Effector memory CD8-positive, alpha-beta T cell (primary cell): ENCODE measurements around the gene LRRC37A.
"Not testable (repeated sequence)": the region's sequence is repeated elsewhere in the genome, so short reads cannot be mapped to it uniquely, and the experiment has no call there.

Experiments
- ATAC-seq: fragments of 150-1000 bp; cut with Tn5 transposase; replicated peaks from 2 replicates; pipeline ENCODE4 v1.10.0; 2021; ENCODE audit warnings: mild to moderate bottlenecking, moderate library complexity
- DNase-seq, 3 experiments: peaks; one replicate each; pipeline ENCODE4 v3.0.0; 2021
- H3K27ac Mint-ChIP-seq, 2 donors: one replicate each; pipeline ENCODE4 v1.8.0; 2022; ENCODE audit warnings: mild to moderate bottlenecking in 2 of 2, mixed read lengths in 2 of 2, moderate library complexity in 2 of 2
- H3K27me3 Mint-ChIP-seq, 2 donors: one replicate each; pipeline ENCODE4 v1.8.0; 2022; ENCODE audit warnings: mixed read lengths in 2 of 2
- H3K36me3 Mint-ChIP-seq: one replicate; pipeline ENCODE4 v1.8.0; 2022; ENCODE audit warnings: mild to moderate bottlenecking, moderate library complexity, mixed read lengths; ENCODE audit not compliant: insufficient read depth
- H3K4me1 Mint-ChIP-seq, 2 donors: one replicate each; pipeline ENCODE4 v1.8.0; 2022; ENCODE audit warnings: low read depth in 2 of 2, mixed read lengths in 2 of 2
- H3K4me3 Mint-ChIP-seq, 2 donors: one replicate each; pipeline ENCODE4 v1.8.0; 2022; ENCODE audit warnings: mild to moderate bottlenecking in 2 of 2, mixed read lengths in 2 of 2, moderate library complexity in 2 of 2
- H3K9me3 Mint-ChIP-seq, 2 donors: one replicate each; pipeline ENCODE4 v1.8.0; 2022; ENCODE audit warnings: mixed read lengths in 2 of 2
- total RNA-seq, 9 experiments: gene quantifications; one replicate each; lab custom pipeline; 2026; lab: John Stamatoyannopoulos, UW

Gene LRRC37A
- 0.34 to 7.4 (median 1.3) reads per million in 9 experiments for total RNA-seq

DNA sequence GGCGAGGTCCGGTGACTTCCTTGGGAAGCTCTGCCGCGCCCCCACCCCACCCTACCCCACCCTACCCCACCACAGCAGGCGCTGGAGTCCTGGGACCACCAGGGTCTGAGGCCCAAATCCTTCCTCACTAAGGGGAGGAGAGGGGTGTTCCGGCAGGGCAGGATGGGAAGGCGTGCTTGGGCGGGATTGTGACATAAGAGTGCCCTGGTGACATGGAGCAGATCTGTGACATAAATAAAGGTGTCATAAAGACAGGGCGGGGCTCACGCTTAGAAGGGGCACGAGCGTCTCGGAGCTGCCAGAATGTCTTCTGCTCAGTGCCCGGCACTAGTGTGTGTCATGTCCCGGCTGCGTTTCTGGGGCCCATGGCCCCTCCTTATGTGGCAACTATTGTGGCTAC, at the start of gene LRRC37A:
TSS of gene LRRC37A (plus strand) at position 301 of the 400 bp plus-strand sequence. CDS start at position 304, 3 bp downstream.
- H3K36me3 Mint-ChIP-seq, H3K4me3 Mint-ChIP-seq, H3K27me3 Mint-ChIP-seq, H3K9me3 Mint-ChIP-seq, ATAC-seq, DNase-seq, H3K4me1 Mint-ChIP-seq, H3K27ac Mint-ChIP-seq: not testable (repeated sequence)

DNA sequence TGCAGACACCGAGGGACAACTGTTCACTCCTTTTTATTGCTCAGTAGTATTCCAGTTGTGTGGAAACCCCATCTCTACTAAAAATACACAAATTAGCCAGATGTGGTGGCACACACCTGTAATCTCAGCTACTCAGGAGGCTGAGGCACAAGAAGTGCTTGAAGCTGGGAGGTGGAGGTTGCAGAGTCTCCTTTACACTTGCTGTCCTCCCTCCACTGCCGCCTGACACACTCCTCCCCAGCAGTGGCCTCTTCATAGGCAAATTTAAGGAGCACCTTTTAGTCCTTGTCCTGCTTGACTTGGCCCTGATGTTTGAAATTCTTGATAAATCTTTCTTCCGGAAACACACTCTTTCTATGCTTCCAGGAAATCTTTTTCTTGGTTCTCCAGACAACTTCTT, 45.8 kb upstream of the LRRC37A start:
- not testable (repeated sequence) for H3K9me3 Mint-ChIP-seq, H3K36me3 Mint-ChIP-seq, H3K4me1 Mint-ChIP-seq, ATAC-seq, H3K4me3 Mint-ChIP-seq, H3K27ac Mint-ChIP-seq, DNase-seq
- peaks cover 6 to 15% of the 10 kb centered on the region in 2 donors for H3K27me3 Mint-ChIP-seq

DNA sequence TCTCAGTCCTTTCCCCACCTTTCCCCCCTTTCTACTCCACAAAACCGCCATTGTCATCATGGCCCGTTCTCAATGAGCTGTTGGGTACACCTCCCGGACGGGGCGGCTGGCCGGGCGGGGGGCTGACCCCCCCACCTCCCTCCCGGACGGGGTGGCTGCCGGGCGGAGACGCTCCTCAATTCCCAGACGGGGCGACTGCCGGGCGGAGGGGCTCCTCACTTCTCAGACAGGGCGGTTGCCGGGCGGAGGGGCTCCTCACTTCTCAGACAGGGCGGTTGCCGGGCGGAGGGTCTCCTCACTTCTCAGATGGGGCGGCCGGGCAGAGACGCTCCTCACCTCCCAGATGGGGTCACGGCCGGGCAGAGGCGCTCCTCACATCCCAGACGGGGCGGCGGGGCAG, 42.1 kb upstream of the LRRC37A start:
- H3K9me3 Mint-ChIP-seq, H3K4me1 Mint-ChIP-seq, ATAC-seq, H3K4me3 Mint-ChIP-seq, DNase-seq, H3K27ac Mint-ChIP-seq, H3K36me3 Mint-ChIP-seq: not testable (repeated sequence)
- peaks cover 6 to 15% of the 10 kb centered on the region in 2 donors for H3K27me3 Mint-ChIP-seq

DNA sequence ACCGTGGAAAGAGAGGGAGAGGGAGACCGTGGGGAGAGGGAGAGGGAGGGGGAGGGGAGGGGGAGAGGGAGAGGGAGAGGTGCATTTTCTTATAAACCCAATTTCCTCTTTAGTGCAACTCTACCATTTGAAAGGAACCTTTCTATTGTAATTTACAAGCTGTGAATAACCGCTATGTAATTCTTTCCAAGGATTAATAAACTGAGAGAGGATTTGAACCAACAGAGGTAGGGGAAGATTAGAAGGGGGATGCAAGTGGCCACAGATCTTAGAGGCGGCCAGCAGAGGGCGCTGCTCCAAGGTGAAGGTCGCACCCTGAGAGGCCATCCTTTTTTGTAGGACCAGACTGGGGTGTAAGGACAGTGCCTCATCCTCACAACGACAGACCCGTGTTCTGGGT, 41.2 kb upstream of the LRRC37A start:
- H3K27ac Mint-ChIP-seq, H3K4me1 Mint-ChIP-seq, H3K4me3 Mint-ChIP-seq, H3K9me3 Mint-ChIP-seq, H3K36me3 Mint-ChIP-seq: not testable (repeated sequence)
- peaks cover 6 to 12% of the 10 kb centered on the region in 2 donors for H3K27me3 Mint-ChIP-seq
- ATAC-seq (peak; percentile 100), DNase-seq (peak; percentile 82)

DNA sequence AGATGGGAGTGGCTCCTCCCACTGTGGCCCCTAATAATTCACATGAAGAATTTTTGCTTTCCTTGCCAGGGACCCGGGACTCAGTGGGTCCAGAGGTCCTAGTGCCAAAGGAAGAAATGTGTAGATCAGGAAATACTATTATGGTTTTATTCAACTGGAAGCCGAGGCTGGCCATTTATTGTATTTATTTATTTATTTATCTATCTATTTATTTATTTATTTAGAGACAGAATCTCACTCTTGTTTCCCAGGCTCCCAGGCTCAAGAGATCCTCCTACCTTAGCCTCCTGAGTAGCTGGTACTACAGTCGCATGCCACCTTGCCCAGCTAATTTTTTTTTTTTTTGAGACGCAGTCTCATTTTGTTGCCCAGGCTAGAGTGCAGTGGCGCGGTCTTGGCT, 40.7 kb upstream of the LRRC37A start:
- not testable (repeated sequence) for H3K9me3 Mint-ChIP-seq, DNase-seq, H3K36me3 Mint-ChIP-seq, H3K4me1 Mint-ChIP-seq, H3K27me3 Mint-ChIP-seq, H3K27ac Mint-ChIP-seq, H3K4me3 Mint-ChIP-seq, ATAC-seq

DNA sequence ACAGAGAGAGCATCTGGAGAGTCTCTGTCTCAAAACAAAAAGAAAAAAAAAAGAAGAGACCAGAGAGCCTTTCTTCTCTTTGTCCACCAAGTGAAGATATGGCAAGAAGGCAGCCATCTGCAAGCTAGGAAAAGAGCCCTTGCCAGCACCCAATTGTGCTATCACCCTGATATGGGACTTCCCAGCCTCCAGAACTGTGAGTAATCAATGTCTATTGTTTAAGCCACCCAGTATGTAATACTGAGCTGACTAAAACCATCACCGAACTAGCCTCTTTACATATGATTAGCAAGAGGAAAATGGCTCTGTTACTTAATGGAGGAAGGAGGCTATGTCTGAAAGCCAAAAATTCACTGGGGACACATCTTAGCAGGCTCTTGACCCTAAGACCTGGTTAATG, 38.6 kb upstream of the LRRC37A start:
- H3K36me3 Mint-ChIP-seq, H3K9me3 Mint-ChIP-seq, H3K4me1 Mint-ChIP-seq, H3K27me3 Mint-ChIP-seq, H3K4me3 Mint-ChIP-seq, ATAC-seq, DNase-seq, H3K27ac Mint-ChIP-seq: not testable (repeated sequence)

DNA sequence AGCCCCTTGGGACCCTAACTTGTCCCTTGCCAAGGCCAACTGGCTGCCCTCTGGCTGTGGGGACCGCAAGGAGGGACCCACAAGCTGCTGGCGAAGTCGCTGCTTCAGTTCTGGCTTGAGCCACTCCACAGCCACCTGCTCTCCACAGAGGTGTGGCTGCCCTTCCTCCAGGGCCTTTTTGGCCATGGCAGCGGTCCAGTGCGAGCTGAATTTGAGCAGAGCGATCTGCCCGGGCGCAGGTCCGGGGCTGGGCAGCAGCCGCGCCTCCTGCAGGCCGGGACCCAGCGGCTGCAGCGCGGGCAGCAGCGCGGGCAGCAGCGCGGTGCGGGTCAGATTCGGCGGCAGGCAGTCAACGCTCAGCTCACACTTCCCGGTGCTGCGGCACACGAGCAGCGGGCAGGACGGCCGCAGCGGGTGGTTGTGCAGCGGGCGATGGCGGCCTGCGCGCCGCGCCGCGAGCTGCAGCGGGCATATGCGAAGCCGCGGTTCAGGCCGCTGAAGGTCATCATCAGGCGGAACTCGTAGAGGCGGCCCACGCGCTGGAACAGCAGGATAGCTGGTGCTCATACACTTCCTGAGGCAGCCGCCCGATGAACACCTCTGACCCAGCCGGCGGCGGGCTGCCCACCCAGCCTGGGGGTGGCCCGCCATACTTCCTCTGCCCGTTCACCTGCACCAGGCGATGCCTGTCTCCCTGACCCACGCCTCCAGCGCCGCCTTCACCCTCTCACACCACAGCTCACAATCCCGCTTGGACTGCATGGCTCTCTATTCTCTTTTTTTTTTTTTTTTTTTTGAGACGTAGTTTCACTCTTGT, 34.9 kb upstream of the LRRC37A start:
- not testable (repeated sequence) for H3K9me3 Mint-ChIP-seq, DNase-seq, H3K36me3 Mint-ChIP-seq, H3K27me3 Mint-ChIP-seq
- H3K4me3 Mint-ChIP-seq: peak overlapping the region; percentile 86 to 88
- peak; percentile 36 for ATAC-seq
- H3K27ac Mint-ChIP-seq: peak overlapping the region; percentile 41 to 66
- peaks cover 16 to 25% of the 10 kb centered on the region in 2 donors for H3K4me1 Mint-ChIP-seq

DNA sequence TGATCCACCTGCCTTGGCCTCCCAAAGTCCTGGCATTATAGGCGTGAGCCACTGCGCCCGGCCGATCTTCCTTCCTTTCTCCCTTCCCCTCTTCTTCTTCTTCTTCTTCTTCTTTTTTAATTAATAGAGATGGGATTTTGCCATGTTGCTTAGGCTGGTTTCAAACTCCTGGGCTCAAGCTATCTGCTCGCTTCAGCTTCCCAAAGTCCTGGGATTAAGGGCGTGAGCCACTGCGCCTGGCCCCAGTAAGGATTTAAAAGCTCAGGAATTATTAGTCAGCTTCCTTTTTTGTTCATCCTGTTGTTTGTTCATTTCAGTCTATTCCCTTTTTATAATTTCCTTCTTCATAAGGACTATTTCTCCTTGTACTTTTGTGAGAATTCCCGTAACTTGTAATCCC, 32.7 kb upstream of the LRRC37A start:
- ATAC-seq (no peak), DNase-seq (no peak)
- H3K27ac Mint-ChIP-seq: peak overlapping the region in 1 of 2 donors; percentile 72
- peaks cover 5 to 8% of the 10 kb centered on the region in 2 donors for H3K27me3 Mint-ChIP-seq
- peaks cover 8% of the 10 kb centered on the region for H3K36me3 Mint-ChIP-seq
- peaks cover 29 to 39% of the 10 kb centered on the region in 2 donors for H3K4me1 Mint-ChIP-seq
- no peaks in the 10 kb centered on the region for H3K9me3 Mint-ChIP-seq
- peak overlapping the region in 1 of 2 donors; percentile 3 for H3K4me3 Mint-ChIP-seq

DNA sequence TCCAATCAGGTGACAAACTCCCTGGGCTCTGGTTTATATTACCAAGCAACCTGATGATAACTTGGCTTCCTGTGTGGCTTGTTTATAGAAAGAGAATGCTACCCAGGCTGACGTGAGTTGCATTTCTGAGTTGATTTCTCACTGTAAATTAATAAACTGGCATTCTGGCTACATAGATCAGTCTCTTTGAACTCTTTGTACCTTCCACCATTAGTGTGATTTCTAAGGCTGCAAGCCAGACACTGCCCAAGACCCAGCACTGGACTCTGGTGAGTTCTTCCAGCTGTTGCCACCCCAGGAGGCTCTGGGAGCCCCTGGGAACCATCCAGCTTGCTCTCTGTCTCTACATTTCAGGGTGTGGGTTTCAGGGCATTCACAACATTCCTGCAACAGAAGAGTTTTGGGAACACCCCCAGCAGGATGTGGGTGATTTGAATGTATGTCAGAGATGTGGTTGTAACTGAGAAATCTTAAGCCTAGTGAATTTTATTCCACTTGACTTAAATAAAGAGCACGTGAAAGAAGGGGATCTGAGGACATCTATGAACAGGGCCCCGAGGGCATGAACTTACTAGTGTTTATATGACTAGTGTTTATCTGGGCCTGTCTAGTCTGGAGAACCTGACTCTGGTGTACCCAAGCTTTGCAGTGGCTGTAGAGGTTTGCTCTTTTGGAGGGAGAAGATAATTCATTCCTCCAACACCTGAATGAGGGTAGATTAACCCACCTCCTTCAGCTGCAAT, 30.3 kb upstream of the LRRC37A start:
- Mint-ChIP-seq H3K9me3 (no peaks in the 10 kb centered on the region), H3K27ac (peak overlapping the region; percentile 92 to 94), H3K36me3 (peaks cover 12% of the 10 kb centered on the region), H3K27me3 (peaks cover 5 to 21% of the 10 kb centered on the region in 2 donors), H3K4me1 (peaks cover 35 to 45% of the 10 kb centered on the region in 2 donors), H3K4me3 (peak overlapping the region; percentile 64 to 88)
- peak; percentile 39 to 48 (median 40) for DNase-seq
- ATAC-seq: peak; percentile 55

DNA sequence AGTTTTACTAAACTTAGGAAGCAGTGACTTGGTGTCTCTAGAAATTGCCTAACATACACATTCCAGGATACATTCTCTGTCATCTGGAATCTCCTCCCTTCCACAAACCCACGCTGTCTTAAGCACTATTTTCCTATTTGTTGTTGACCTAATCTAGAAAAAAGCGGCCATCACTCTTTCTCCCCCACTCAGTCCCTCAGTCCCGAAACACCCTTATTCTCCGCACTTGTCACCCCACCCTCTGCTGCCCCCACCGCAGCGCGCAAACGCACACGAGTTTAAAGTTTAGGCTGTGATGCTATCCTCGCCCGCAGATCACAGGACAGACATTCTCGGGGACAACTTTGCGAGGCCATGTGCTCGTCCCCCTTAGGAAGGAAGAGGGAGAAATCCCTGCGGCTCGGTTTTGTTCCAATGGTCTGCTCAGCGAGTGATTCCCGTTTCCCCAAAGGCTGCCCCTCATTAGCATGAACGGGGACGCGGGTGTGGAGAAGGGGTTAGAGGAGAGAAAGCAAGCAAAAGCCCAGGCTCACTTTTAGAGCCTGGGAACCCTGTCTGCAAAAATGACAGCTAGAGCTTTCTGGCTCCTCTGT, 28.8 kb upstream of the LRRC37A start:
- H3K9me3 Mint-ChIP-seq, ATAC-seq: not testable (repeated sequence)
- Mint-ChIP-seq H3K27ac (peak overlapping the region; percentile 92 to 94), H3K36me3 (peaks cover 12% of the 10 kb centered on the region), H3K4me3 (peak overlapping the region; percentile 88 to 89), H3K4me1 (peaks cover 30 to 38% of the 10 kb centered on the region in 2 donors), H3K27me3 (peaks cover 5 to 15% of the 10 kb centered on the region in 2 donors)
- DNase-seq: peak in 1 of 3 experiments; percentile 17

DNA sequence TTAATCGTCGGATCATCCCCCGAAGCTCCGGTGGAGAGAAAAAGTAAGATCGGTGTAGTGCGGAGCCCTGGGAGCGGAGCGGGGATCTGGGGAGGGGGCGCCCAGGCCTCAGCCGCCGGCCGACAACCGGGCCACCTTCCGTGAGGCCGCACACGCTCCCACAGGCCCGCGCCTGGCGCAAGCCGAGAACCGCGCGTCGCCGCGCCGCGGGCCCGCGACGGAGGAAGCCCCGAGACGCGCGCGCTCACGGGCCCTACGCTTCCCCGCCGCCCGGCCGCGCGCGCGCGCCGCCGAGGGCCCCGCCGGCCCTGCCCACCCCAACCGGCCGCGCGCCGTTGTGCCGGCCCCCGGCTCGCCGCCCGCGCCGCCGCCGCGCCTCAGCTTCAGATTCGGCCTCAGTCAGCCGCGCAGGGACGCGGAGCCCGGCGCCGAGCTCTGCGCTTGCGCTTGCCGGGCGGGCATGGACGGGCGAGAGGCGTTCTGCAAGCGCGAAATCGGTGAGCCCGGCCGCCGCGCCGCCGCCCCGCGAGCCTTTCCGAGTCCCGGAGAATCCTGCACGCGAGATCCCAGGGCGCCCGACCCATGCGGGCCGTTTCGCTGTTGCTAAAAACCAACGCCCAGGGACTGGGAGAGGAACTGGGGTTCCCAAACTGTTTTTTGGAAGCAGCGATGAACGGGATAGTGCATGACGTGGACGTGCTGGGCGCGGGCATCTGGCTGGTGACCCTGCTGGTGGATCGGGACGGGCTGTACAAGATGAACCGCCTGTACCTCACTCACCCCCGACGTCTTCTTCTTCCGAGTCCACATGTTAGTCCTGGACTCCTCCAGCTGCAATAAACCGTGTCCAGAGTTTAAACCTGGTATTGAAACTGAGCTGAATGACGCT, 28.0 kb upstream of the LRRC37A start:
- Mint-ChIP-seq H3K4me3 (peak overlapping the region; percentile 88 to 89), H3K4me1 (peaks cover 30 to 38% of the 10 kb centered on the region in 2 donors), H3K27ac (peak overlapping the region; percentile 92 to 94), H3K36me3 (peaks cover 12% of the 10 kb centered on the region), H3K27me3 (peaks cover 5 to 22% of the 10 kb centered on the region in 2 donors), H3K9me3 (no peaks in the 10 kb centered on the region)
- DNase-seq: peak; percentile 64 to 77 (median 72)
- peak; percentile 75 for ATAC-seq

DNA sequence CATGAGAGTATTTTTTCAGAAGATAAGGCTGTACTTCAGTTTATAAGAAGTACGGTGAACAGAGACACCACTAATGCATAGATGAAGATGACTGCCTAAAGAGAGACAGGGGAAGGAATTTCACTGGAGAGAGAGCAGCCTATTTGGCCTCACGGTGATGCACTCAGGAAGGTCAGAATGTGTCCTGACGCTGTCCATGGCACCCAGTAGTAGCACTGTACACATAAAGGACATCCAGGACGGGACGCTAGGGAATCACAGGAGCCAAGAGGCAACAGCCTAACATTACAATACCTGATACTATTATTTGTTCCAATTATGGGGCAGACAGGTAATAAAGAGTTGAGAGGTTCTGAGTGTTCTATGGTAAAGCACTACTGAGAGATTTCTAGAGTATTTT, 24.9 kb upstream of the LRRC37A start:
- ATAC-seq: no peak
- Mint-ChIP-seq H3K27ac (no peak overlapping the region), H3K4me3 (no peak overlapping the region), H3K27me3 (peaks cover 11 to 22% of the 10 kb centered on the region in 2 donors), H3K4me1 (peaks cover 19 to 20% of the 10 kb centered on the region in 2 donors), H3K9me3 (no peaks in the 10 kb centered on the region), H3K36me3 (peaks cover 12% of the 10 kb centered on the region)
- no peak for DNase-seq
